ENCODE measurements around the gene CDR2. TPM values are rescaled to one million over a fixed set of nuclear protein-coding genes. Genes with fewer than 3 reads are reported as not detected.

Gene CDR2
- total and polyA plus RNA-seq, 2 of the 13 experiments (the other 11 are each of a cell fraction or from before 2014, with no cell fraction given) = 59.0 to 78.9 TPM

DNA sequence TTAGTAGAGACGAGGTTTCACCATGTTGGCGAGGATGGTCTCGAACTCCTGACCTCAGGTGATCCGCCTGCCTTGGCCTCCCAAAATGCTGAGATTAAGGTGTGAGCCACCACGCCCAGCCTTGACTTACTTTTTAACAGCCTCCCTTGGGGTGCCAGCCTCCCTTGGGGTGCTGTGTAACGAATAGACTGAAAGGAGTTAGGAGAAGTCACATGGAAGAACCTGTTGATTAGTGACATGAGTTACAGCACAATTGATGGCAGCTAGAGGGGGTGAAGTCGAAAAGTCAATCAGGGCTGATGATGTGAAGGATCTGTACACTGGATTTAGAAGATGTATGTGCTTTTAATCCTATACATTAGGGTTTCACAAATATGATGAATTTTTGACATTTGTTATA, 39.4 kb upstream of the CDR2 start:
- no peak for FAIRE-seq
- in situ Hi-C loops (cut with HindIII; ENCODE audit: extremely low pct_ligation_motif_present, low pct_unique_long_range_greater_than_20kb) (no loop called here), intact Hi-C loops (cut with micrococcal nuclease; ENCODE audit: unreplicated experiment) (no loop called here)
- H3K36me3 ChIP-seq (replicated peaks in 1 of 2; ENCODE audit: control insufficient read depth in 1 of 2, insufficient read depth in 2 of 2, low read length in 2 of 2) = peaks cover 0 to 3% of the 10 kb centered on the region in 2 experiments; a peak in 1 of 5 replicates
- H3K79me2 ChIP-seq (ENCODE audit: insufficient read depth, low read length) = no peaks in the 10 kb centered on the region
- no peak overlapping the region for H3K4me2 ChIP-seq (ENCODE audit: low read depth, low read length)
- 96% methylated on average over 7 of the region's 7 CpGs for WGBS (ENCODE audit: low lambda C conversion rate)
- no peak for DNase-seq (ENCODE audit: low spot score)
- no TSS peak for BruUV-seq (replicated peaks)
- ChIA-PET CTCF (ENCODE audit: low intra/inter-chr PET ratio, low total read pairs) (no interaction called here), POLR2A (no interaction called here)
- no peaks in the 10 kb centered on the region for H3K27me3 ChIP-seq (ENCODE audit: control insufficient read depth in 1 of 2, insufficient read depth in 2 of 2, low read length in 2 of 2)
- no peaks in the 10 kb centered on the region for H3K9me3 ChIP-seq (ENCODE audit: low read length)
- H3K9ac ChIP-seq (ENCODE audit: insufficient read depth, low read depth, low read length) = no peak overlapping the region
- H4K20me1 ChIP-seq (ENCODE audit: insufficient read depth, low read length) = no peaks in the 10 kb centered on the region
- no peak overlapping the region for H3K27ac ChIP-seq (ENCODE audit: extremely low read length, insufficient read depth, low read length)
- H3K4me3 ChIP-seq (replicated peaks in 1 of 3; ENCODE audit: insufficient read depth in 1 of 3, low read depth in 2 of 3, low read length in 3 of 3) = no peak overlapping the region
- no peak for ATAC-seq
- TF ChIP-seq ATM (IDR thresholded peaks at IDR 0.05; ENCODE audit: borderline replicate concordance) (no peak), ZNF34 (CRISPR knock-in tag; IDR thresholded peaks at IDR 0.05; ENCODE audit: borderline replicate concordance) (no peak), ZNF619 (CRISPR knock-in tag; IDR thresholded peaks at IDR 0.05) (no peak), ZNF224 (CRISPR knock-in tag; IDR thresholded peaks at IDR 0.05) (no peak), KLF13 (CRISPR knock-in tag; IDR thresholded peaks at IDR 0.05) (no peak), SP1 (IDR thresholded peaks at IDR 0.05) (no peak), SP1 (CRISPR knock-in tag; IDR thresholded peaks at IDR 0.05) (no peak)
- TF ChIP-seq, protein P1, sequence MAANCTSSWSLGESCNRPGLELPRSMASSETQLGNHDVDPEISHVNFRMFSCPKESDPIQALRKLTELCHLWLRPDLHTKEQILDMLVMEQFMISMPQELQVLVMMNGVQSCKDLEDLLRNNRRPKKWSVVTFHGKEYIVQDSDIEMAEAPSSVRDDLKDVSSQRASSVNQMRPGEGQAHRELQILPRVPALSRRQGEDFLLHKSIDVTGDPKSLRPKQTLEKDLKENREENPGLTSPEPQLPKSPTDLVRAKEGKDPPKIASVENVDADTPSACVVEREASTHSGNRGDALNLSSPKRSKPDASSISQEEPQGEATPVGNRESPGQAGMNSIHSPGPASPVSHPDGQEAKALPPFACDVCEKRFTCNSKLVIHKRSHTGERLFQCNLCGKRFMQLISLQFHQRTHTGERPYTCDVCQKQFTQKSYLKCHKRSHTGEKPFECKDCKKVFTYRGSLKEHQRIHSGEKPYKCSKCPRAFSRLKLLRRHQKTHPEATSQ (CRISPR knock-in tag; IDR thresholded peaks at IDR 0.05; ENCODE audit: borderline replicate concordance) = no peak
- TF ChIP-seq, protein P2, sequence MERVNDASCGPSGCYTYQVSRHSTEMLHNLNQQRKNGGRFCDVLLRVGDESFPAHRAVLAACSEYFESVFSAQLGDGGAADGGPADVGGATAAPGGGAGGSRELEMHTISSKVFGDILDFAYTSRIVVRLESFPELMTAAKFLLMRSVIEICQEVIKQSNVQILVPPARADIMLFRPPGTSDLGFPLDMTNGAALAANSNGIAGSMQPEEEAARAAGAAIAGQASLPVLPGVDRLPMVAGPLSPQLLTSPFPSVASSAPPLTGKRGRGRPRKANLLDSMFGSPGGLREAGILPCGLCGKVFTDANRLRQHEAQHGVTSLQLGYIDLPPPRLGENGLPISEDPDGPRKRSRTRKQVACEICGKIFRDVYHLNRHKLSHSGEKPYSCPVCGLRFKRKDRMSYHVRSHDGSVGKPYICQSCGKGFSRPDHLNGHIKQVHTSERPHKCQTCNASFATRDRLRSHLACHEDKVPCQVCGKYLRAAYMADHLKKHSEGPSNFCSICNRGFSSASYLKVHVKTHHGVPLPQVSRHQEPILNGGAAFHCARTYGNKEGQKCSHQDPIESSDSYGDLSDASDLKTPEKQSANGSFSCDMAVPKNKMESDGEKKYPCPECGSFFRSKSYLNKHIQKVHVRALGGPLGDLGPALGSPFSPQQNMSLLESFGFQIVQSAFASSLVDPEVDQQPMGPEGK (CRISPR knock-in tag; IDR thresholded peaks at IDR 0.05) = no peak
- TF ChIP-seq, protein P3, sequence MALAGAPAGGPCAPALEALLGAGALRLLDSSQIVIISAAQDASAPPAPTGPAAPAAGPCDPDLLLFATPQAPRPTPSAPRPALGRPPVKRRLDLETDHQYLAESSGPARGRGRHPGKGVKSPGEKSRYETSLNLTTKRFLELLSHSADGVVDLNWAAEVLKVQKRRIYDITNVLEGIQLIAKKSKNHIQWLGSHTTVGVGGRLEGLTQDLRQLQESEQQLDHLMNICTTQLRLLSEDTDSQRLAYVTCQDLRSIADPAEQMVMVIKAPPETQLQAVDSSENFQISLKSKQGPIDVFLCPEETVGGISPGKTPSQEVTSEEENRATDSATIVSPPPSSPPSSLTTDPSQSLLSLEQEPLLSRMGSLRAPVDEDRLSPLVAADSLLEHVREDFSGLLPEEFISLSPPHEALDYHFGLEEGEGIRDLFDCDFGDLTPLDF (CRISPR knock-in tag; IDR thresholded peaks at IDR 0.05) = no peak
- TF ChIP-seq, protein P4, sequence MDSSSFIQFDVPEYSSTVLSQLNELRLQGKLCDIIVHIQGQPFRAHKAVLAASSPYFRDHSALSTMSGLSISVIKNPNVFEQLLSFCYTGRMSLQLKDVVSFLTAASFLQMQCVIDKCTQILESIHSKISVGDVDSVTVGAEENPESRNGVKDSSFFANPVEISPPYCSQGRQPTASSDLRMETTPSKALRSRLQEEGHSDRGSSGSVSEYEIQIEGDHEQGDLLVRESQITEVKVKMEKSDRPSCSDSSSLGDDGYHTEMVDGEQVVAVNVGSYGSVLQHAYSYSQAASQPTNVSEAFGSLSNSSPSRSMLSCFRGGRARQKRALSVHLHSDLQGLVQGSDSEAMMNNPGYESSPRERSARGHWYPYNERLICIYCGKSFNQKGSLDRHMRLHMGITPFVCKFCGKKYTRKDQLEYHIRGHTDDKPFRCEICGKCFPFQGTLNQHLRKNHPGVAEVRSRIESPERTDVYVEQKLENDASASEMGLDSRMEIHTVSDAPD (CRISPR knock-in tag; IDR thresholded peaks at IDR 0.05) = no peak
- H3K4me1 ChIP-seq (ENCODE audit: insufficient read depth, low read length) = no peaks in the 10 kb centered on the region
- no peak overlapping the region for H2AFZ ChIP-seq (ENCODE audit: low read length)

Measured in HepG2 (cell line).